VCaP (cell line): ENCODE data around the gene UBE2N.

Experiments used
- H3K27ac ChIP-seq: fragments of 450-650 bp; 2 replicates; pipeline ENCODE4 v1.5.1; 2017
- CTCF ChIP-seq: fragments of 450-650 bp; conservative IDR thresholded peaks from 2 replicates; pipeline ENCODE4 v1.5.1; 2017; ENCODE audit warnings: mild to moderate bottlenecking, moderate library complexity

The UBE2N gene

GRCh38 chr12:93429852-93430251, 11.9 kb downstream of the UBE2N start:
- peak overlapping the region; percentile 71 for H3K27ac ChIP-seq
- TF ChIP-seq CTCF, result no peak

GRCh38 chr12:93429448-93429847, 12.3 kb downstream of the UBE2N start:
- no peak for TF ChIP-seq CTCF
- H3K27ac ChIP-seq, result peak overlapping the region; percentile 71

- peak overlapping the region; percentile 71 for H3K27ac ChIP-seq
- TF ChIP-seq CTCF, result no peak
Measured at GRCh38 chr12:93427779-93428564, 13.8 kb downstream of the UBE2N start.

GRCh38 chr12:93426412-93426805, 15.3 kb downstream of the UBE2N start:
- peak overlapping the region; percentile 71 for H3K27ac ChIP-seq
- no peak for TF ChIP-seq CTCF

- peak overlapping the region; percentile 71 for H3K27ac ChIP-seq
- TF ChIP-seq CTCF, result no peak
Measured at GRCh38 chr12:93425736-93426411, 15.9 kb downstream of the UBE2N start.

- no peak for TF ChIP-seq CTCF
- H3K27ac ChIP-seq, result no peak overlapping the region
Measured at GRCh38 chr12:93422050-93422449, 19.7 kb downstream of the UBE2N start.

GRCh38 chr12:93419388-93420034, 22.2 kb downstream of the UBE2N start:
- peak; percentile 64 for TF ChIP-seq CTCF
- no peak overlapping the region for H3K27ac ChIP-seq
